GM19099 (cell line): Measurements from ENCODE around the gene PPP2R1B.

Experiments
- POLR2A ChIP-seq: IDR thresholded peaks from 3 replicates; pipeline ENCODE4 v1.6.1; 2011; ENCODE audit warnings: low read depth; ENCODE audit not compliant: insufficient read length; ENCODE audit errors: extremely low read depth

The PPP2R1B gene

DNA sequence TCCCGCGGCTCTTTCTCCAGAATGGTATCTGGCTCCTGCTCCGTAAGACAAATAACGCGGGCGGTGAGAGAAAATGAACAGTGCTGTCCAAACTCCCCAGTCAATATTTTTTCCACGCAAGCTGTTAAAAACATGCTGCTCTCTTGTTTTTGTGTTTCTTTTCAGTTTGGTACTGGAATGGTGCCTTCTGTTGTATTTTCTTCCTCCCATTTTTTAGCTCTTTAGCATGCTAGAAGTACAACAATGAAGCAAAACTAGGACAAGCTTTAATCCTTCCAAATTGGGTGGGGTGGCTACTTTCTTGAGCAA, 599 bp upstream of the PPP2R1B start:
- no peak for TF ChIP-seq POLR2A

GRCh38 chr11:111765320-111765983, 737 bp downstream of the PPP2R1B start:
- TF ChIP-seq POLR2A = no peak

- TF ChIP-seq POLR2A = no peak
These were observed 1.6 kb downstream of the PPP2R1B start for GRCh38 chr11:111764621-111765020.

DNA sequence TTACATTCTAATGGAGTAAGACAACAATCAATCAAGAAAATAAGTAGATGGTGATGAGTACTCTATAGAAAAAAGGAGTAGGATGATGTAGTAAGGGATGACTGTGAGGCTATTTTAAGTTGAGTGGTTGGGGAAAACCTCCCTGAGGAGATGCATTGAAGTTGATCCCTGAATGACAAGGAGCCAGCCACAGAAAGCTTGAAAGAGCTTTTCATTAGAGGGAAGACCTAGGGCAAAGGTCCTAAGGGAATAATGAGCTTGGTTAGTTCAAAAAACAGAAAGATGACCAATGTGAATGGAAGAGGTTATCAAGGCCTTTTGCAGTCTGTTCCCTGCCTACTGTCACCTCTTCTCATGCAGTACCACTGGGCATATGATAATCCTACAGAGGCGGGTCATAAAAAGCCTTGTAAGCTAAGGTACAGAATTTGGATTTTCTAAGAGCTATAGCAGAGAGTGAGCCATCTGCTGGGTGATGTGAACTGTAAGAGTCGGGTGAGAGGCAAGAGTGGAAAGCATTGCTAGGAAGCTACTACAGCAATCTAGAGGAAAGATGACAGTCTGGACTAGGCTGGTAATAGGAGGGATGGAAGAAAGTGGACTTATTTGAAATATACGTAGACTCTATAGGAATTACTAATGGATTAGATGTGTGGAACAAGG, 3.1 kb downstream of the PPP2R1B start:
- no peak for TF ChIP-seq POLR2A

DNA sequence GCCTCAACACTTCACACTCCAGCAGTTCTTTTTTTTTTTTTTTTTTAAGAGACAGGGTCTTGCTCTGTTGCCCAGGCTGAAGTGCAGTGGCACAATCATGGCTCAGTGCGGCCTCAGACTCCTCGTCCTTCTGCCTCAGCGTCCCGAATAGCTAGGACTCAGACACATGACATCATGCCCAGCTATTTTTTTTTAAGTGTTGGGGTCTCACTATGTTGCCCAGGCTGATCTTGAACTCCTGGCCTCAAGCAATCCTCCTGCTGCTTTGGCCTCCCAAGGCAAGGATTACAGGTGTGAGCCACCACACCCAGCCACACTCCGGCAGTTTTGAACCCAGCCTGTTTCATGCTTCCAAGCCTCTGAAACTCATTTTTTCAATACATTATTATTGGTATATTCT, 3.7 kb downstream of the PPP2R1B start:
- no peak for TF ChIP-seq POLR2A

GRCh38 chr11:111761036-111761435, 5.2 kb downstream of the PPP2R1B start:
- no peak for TF ChIP-seq POLR2A

- TF ChIP-seq POLR2A = no peak
These were observed 6.3 kb downstream of the PPP2R1B start for GRCh38 chr11:111759778-111760407.

- TF ChIP-seq POLR2A = no peak
These were observed 6.8 kb downstream of the PPP2R1B start for GRCh38 chr11:111759376-111759775.

DNA sequence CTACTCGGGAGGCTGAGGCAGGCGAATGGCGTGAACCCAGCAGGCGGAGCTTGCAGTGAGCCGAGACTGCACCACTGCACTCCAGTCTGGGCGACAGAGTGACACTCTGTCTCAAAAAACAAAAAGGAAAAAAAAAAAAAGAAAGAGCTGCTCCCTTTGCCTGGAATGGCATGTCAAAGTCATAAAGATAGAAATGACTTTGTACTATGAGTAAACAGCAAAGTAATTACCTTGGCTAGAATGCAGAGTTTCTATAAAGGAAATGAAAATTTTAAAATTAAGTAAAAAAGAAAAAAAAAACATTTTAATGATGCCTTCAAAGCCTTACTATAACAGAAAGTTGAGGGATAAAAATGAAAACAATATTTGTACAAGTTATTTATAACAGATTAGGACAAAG, 10.1 kb downstream of the PPP2R1B start:
- no peak for TF ChIP-seq POLR2A

DNA sequence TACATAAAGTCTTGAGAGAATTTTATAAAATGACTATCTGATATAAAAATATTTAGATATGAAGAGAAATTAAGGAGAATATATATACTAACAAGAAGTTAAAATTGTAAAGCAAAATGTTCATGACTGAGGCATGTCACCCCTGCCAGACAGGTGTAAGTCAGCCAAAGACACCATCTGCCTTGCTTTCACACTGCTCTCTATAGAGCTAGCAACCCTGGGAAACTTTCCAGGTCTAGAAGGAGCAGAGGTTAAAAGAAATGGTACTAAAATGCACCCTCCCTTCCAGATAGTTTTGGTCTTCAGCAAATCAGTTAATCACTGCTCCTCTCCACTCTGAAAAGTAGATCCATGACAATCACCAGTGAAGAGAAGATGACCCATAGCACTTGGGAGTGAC, 16.5 kb downstream of the PPP2R1B start:
- TF ChIP-seq POLR2A = no peak

- no peak for TF ChIP-seq POLR2A
These were observed 18.0 kb downstream of the PPP2R1B start for GRCh38 chr11:111748035-111748804.

DNA sequence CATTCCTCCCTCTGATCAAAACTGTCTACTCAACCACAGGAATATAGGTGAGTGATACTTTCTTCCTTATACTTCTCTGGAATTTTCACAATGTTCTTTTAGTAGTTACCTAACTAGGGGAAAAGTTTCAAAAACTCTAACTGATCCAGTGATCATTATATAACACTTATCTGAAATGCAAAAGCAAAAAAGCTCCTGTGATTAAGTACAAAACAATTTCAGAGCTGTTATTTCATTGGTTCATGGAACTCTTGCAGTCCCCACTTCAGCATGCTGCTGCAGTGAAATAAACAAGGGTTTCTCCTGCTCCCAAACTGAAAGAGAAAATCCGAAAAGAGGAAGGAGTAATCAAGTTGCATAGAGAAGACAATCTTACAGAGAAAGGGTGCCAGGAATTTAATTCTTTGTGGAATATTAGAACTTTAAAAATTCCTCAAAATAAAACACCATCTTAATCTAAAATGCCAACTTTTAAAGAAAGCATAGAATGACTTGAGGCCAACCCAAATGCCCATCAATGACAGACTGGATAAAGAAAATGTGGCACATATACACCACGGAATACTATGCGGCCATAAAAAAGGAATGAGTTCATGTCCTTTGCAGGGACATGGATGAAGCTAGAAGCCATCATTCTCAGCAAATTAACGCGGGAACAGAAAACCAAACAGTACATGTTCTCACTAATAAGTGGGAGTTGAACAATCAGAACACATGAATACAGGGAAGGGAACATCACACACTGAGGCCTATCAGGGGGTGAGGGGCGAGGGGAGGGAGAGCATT, 20.3 kb downstream of the PPP2R1B start:
- no peak for TF ChIP-seq POLR2A

DNA sequence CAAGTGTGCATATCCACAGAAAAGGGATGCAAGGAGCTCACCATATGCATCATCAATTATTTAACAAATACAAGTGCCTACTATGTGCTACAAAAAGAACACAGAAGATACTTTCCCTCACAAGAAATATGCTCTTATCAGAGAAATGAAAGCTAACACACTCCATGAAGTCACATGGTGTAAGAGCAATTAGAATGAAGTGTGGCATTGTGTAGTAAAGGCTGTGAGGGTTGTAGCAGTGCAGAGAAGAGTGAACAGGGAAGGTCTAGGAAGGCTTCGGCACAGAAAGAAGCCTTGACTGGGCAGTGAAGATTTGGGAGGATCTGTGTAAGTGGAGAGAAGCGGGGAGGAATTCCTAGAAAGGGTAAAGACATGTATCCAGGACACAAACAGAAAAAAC, 22.5 kb downstream of the PPP2R1B start:
- no peak for TF ChIP-seq POLR2A

DNA sequence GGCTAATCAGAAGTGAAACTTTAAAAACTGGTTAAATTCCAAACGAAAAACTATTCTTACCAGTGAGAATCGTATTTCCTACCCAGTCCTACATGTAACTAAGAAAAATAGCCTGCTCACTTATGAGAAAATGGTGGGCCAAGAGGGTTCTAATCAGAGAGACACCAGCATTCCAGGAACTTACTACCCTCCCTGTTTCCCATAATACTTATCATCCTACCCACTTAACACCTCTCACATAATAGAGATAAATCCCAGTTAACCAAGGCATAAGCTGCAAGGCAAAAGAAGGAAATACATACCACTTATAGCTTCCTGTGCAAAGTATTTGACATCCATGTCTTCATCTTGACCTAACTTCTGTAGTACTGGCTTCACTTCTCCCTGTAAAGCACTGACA, 24.4 kb downstream of the PPP2R1B start:
- TF ChIP-seq POLR2A = no peak

- TF ChIP-seq POLR2A = no peak
These were observed 26.9 kb downstream of the PPP2R1B start for GRCh38 chr11:111739299-111739698.
